ENCODE measurements around the gene PPM1D.

The PPM1D gene

GRCh38 chr17:60628252-60628889 lies 28.4 kb downstream of the PPM1D start:
- no peaks in the 10 kb centered on the region for H3K36me3 ChIP-seq (ENCODE audit: control insufficient read depth, low read depth, low read length)
- H3K9ac ChIP-seq (ENCODE audit: low read length) = no peak overlapping the region
- no peaks in the 10 kb centered on the region for H3K9me3 ChIP-seq (ENCODE audit: control insufficient read depth, low read depth, low read length)
- H3K27me3 ChIP-seq (ENCODE audit: control insufficient read depth, insufficient read depth, low read length) = no peaks in the 10 kb centered on the region
- H3K4me3 ChIP-seq (ENCODE audit: low read length) = no peak overlapping the region
- H3K4me1 ChIP-seq (ENCODE audit: control insufficient read depth, low read depth, low read length) = no peaks in the 10 kb centered on the region
- no peak overlapping the region for H3K27ac ChIP-seq (ENCODE audit: low read length)

- Histone ChIP-seq H3K9ac (ENCODE audit: low read length) (no peak overlapping the region), H3K9me3 (ENCODE audit: control insufficient read depth, low read depth, low read length) (no peaks in the 10 kb centered on the region), H3K4me1 (ENCODE audit: control insufficient read depth, low read depth, low read length) (no peaks in the 10 kb centered on the region), H3K4me3 (ENCODE audit: low read length) (no peak overlapping the region), H3K27ac (ENCODE audit: low read length) (no peak overlapping the region), H3K27me3 (ENCODE audit: control insufficient read depth, insufficient read depth, low read length) (no peaks in the 10 kb centered on the region), H3K36me3 (ENCODE audit: control insufficient read depth, low read depth, low read length) (peaks cover 2% of the 10 kb centered on the region)
These were observed 29.1 kb downstream of the PPM1D start for GRCh38 chr17:60629120-60629519.

GRCh38 chr17:60630352-60630751 lies 30.4 kb downstream of the PPM1D start:
- Histone ChIP-seq H3K36me3 (ENCODE audit: control insufficient read depth, low read depth, low read length) (peaks cover 9% of the 10 kb centered on the region), H3K4me3 (ENCODE audit: low read length) (no peak overlapping the region)

GRCh38 chr17:60631119-60631518 lies 31.1 kb downstream of the PPM1D start:
- no peaks in the 10 kb centered on the region for H3K4me1 ChIP-seq (ENCODE audit: control insufficient read depth, low read depth, low read length)
- H3K27ac ChIP-seq (ENCODE audit: low read length) = no peak overlapping the region
- no peak overlapping the region for H3K4me3 ChIP-seq (ENCODE audit: low read length)
- no peaks in the 10 kb centered on the region for H3K9me3 ChIP-seq (ENCODE audit: control insufficient read depth, low read depth, low read length)
- no peak overlapping the region for H3K9ac ChIP-seq (ENCODE audit: low read length)
- H3K27me3 ChIP-seq (ENCODE audit: control insufficient read depth, insufficient read depth, low read length) = no peaks in the 10 kb centered on the region
- peaks cover 16% of the 10 kb centered on the region for H3K36me3 ChIP-seq (ENCODE audit: control insufficient read depth, low read depth, low read length)

More at GRCh38 chr17:60630352-60630751, 30.4 kb downstream of the PPM1D start:
- H3K9ac ChIP-seq (ENCODE audit: low read length) = no peak overlapping the region
- no peaks in the 10 kb centered on the region for H3K4me1 ChIP-seq (ENCODE audit: control insufficient read depth, low read depth, low read length)
- no peaks in the 10 kb centered on the region for H3K9me3 ChIP-seq (ENCODE audit: control insufficient read depth, low read depth, low read length)
- H3K27me3 ChIP-seq (ENCODE audit: control insufficient read depth, insufficient read depth, low read length) = no peaks in the 10 kb centered on the region
- H3K27ac ChIP-seq (ENCODE audit: low read length) = no peak overlapping the region

GRCh38 chr17:60637683-60638082 lies 37.7 kb downstream of the PPM1D start:
- Histone ChIP-seq H3K27ac (ENCODE audit: low read length) (no peak overlapping the region), H3K4me1 (ENCODE audit: control insufficient read depth, low read depth, low read length) (no peaks in the 10 kb centered on the region), H3K9ac (ENCODE audit: low read length) (no peak overlapping the region), H3K27me3 (ENCODE audit: control insufficient read depth, insufficient read depth, low read length) (no peaks in the 10 kb centered on the region), H3K9me3 (ENCODE audit: control insufficient read depth, low read depth, low read length) (no peaks in the 10 kb centered on the region), H3K36me3 (ENCODE audit: control insufficient read depth, low read depth, low read length) (peaks cover 16% of the 10 kb centered on the region), H3K4me3 (ENCODE audit: low read length) (no peak overlapping the region)

- Histone ChIP-seq H3K4me3 (ENCODE audit: low read length) (no peak overlapping the region), H3K27ac (ENCODE audit: low read length) (no peak overlapping the region), H3K36me3 (ENCODE audit: control insufficient read depth, low read depth, low read length) (peaks cover 15% of the 10 kb centered on the region), H3K27me3 (ENCODE audit: control insufficient read depth, insufficient read depth, low read length) (no peaks in the 10 kb centered on the region), H3K4me1 (ENCODE audit: control insufficient read depth, low read depth, low read length) (no peaks in the 10 kb centered on the region), H3K9ac (ENCODE audit: low read length) (no peak overlapping the region), H3K9me3 (ENCODE audit: control insufficient read depth, low read depth, low read length) (no peaks in the 10 kb centered on the region)
These were observed 39.0 kb downstream of the PPM1D start for GRCh38 chr17:60639019-60639330.

- no peaks in the 10 kb centered on the region for H3K9me3 ChIP-seq (ENCODE audit: control insufficient read depth, low read depth, low read length)
- H3K36me3 ChIP-seq (ENCODE audit: control insufficient read depth, low read depth, low read length) = peaks cover 5% of the 10 kb centered on the region
- no peak overlapping the region for H3K27ac ChIP-seq (ENCODE audit: low read length)
- H3K27me3 ChIP-seq (ENCODE audit: control insufficient read depth, insufficient read depth, low read length) = no peaks in the 10 kb centered on the region
- no peak overlapping the region for H3K4me3 ChIP-seq (ENCODE audit: low read length)
- H3K4me1 ChIP-seq (ENCODE audit: control insufficient read depth, low read depth, low read length) = no peaks in the 10 kb centered on the region
- H3K9ac ChIP-seq (ENCODE audit: low read length) = no peak overlapping the region
These were observed 40.5 kb downstream of the PPM1D start for GRCh38 chr17:60640503-60640902.

- Histone ChIP-seq H3K9ac (ENCODE audit: low read length) (no peak overlapping the region), H3K4me3 (ENCODE audit: low read length) (no peak overlapping the region), H3K27me3 (ENCODE audit: control insufficient read depth, insufficient read depth, low read length) (no peaks in the 10 kb centered on the region), H3K4me1 (ENCODE audit: control insufficient read depth, low read depth, low read length) (no peaks in the 10 kb centered on the region), H3K27ac (ENCODE audit: low read length) (no peak overlapping the region), H3K9me3 (ENCODE audit: control insufficient read depth, low read depth, low read length) (no peaks in the 10 kb centered on the region), H3K36me3 (ENCODE audit: control insufficient read depth, low read depth, low read length) (no peaks in the 10 kb centered on the region)
These were observed 41.1 kb downstream of the PPM1D start for GRCh38 chr17:60641126-60641525.

- H3K36me3 ChIP-seq (ENCODE audit: control insufficient read depth, low read depth, low read length) = no peaks in the 10 kb centered on the region
- H3K9ac ChIP-seq (ENCODE audit: low read length) = no peak overlapping the region
- no peaks in the 10 kb centered on the region for H3K27me3 ChIP-seq (ENCODE audit: control insufficient read depth, insufficient read depth, low read length)
- H3K9me3 ChIP-seq (ENCODE audit: control insufficient read depth, low read depth, low read length) = no peaks in the 10 kb centered on the region
- H3K4me3 ChIP-seq (ENCODE audit: low read length) = no peak overlapping the region
- no peak overlapping the region for H3K27ac ChIP-seq (ENCODE audit: low read length)
- no peaks in the 10 kb centered on the region for H3K4me1 ChIP-seq (ENCODE audit: control insufficient read depth, low read depth, low read length)
These were observed 41.8 kb downstream of the PPM1D start for GRCh38 chr17:60641810-60642220.

GRCh38 chr17:60645918-60646523 lies 46.0 kb downstream of the PPM1D start:
- Histone ChIP-seq H3K27ac (ENCODE audit: low read length) (no peak overlapping the region), H3K9ac (ENCODE audit: low read length) (no peak overlapping the region), H3K9me3 (ENCODE audit: control insufficient read depth, low read depth, low read length) (no peaks in the 10 kb centered on the region), H3K4me1 (ENCODE audit: control insufficient read depth, low read depth, low read length) (no peaks in the 10 kb centered on the region), H3K36me3 (ENCODE audit: control insufficient read depth, low read depth, low read length) (peaks cover 16% of the 10 kb centered on the region), H3K27me3 (ENCODE audit: control insufficient read depth, insufficient read depth, low read length) (no peaks in the 10 kb centered on the region), H3K4me3 (ENCODE audit: low read length) (no peak overlapping the region)

GRCh38 chr17:60646701-60647100 lies 46.7 kb downstream of the PPM1D start:
- Histone ChIP-seq H3K36me3 (ENCODE audit: control insufficient read depth, low read depth, low read length) (peaks cover 17% of the 10 kb centered on the region), H3K27ac (ENCODE audit: low read length) (no peak overlapping the region), H3K9ac (ENCODE audit: low read length) (no peak overlapping the region), H3K9me3 (ENCODE audit: control insufficient read depth, low read depth, low read length) (no peaks in the 10 kb centered on the region), H3K27me3 (ENCODE audit: control insufficient read depth, insufficient read depth, low read length) (no peaks in the 10 kb centered on the region), H3K4me3 (ENCODE audit: low read length) (no peak overlapping the region), H3K4me1 (ENCODE audit: control insufficient read depth, low read depth, low read length) (no peaks in the 10 kb centered on the region)

GRCh38 chr17:60647705-60648104 lies 47.7 kb downstream of the PPM1D start:
- Histone ChIP-seq H3K36me3 (ENCODE audit: control insufficient read depth, low read depth, low read length) (peaks cover 17% of the 10 kb centered on the region), H3K4me1 (ENCODE audit: control insufficient read depth, low read depth, low read length) (no peaks in the 10 kb centered on the region), H3K4me3 (ENCODE audit: low read length) (no peak overlapping the region), H3K9ac (ENCODE audit: low read length) (no peak overlapping the region), H3K27me3 (ENCODE audit: control insufficient read depth, insufficient read depth, low read length) (no peaks in the 10 kb centered on the region), H3K27ac (ENCODE audit: low read length) (no peak overlapping the region), H3K9me3 (ENCODE audit: control insufficient read depth, low read depth, low read length) (no peaks in the 10 kb centered on the region)
